ENCODE measurements around the gene DAPK2.
"Not testable (repeated sequence)": the region's sequence is repeated elsewhere in the genome, so short reads cannot be mapped to it uniquely, and the experiment has no call there.

Gene DAPK2

GRCh38 chr15:63974021-63974420 is 72.3 kb downstream of the DAPK2 start:
- DNase-seq (ENCODE audit: low read depth in 2 of 2), result no peak

GRCh38 chr15:63973212-63974009 is 72.9 kb downstream of the DAPK2 start:
- no peak for DNase-seq (ENCODE audit: low read depth in 2 of 2)

DNA sequence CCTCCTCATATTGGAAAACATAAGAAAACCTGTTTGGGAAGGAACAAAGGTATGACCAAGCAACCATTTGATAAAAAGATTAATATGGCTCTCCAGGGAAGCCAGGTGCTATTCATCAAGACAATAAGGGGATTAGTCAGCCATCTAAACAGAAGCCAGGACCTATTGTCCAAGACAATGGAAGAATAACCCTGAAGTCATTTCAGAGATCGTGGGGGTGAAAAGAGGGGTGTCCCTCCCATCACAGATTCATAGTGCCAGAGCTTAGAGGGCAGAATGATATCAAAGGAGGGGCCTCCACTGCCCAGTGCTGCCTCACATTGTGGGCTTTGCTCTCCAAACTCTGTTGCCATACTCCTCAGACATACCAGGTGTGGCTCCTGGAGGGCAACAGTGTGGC is 73.5 kb downstream of the DAPK2 start:
- no peak for DNase-seq (ENCODE audit: low read depth in 2 of 2)

DNA sequence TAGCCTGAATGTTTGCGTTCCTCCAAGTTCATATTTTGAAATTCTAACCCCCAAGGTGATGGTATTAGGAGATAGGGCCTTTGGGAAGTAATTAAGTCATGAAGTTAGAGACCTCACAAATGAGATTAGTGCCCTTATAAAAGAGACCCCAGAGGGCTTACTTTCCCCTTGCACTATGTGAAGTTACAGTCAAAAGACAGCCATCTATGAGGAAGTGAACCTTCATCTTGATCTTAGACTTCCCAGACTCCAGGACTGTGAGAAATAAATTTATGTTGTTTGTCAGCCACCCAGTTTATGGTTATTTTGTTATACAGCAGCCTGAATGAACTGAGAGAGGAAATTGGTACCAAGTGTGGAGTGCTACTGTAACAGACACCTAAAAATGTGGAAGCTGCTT is 74.4 kb downstream of the DAPK2 start:
- DNase-seq (ENCODE audit: low read depth in 2 of 2), result no peak

- peak; percentile 31 to 51 for DNase-seq (ENCODE audit: low read depth in 2 of 2)
These were observed 74.9 kb downstream of the DAPK2 start for GRCh38 chr15:63971427-63971805.

DNA sequence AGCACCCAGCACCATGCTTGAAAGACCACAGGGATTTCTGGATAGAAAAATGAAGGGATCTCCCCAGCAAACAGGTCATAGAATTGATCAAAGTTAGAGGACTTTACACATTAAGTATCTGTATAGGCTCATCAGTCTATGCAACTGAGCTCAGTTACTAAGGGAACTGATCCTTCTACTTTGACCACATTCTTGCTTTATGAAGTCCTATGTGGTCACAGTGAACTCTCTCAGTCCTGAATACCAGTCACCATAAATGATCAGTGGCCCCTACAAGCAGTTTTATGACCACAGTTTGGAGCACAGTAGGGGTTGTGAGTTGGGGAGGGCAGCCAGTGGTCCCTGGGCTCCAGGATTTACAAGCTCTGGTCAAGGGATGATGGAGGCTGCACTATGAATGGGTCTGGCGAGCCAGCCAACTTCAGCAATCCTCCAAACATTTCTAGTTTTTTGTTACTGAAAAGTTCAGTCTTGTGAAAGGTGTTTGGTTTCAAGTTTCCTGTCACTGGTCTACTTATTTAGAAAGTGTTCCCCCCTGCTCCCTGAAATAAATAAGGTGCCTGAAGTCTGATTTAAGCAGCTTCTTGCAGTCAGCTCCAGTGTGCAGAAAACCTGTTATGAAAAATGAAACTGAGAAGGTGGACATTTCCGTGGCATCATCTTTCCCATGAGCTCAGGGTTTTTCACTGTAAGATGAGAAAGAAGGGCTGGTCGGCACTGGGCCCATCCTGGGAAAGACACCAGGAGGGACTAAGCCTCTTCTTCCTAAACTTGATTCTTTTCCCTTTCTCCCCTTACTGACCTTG is 75.5 kb downstream of the DAPK2 start:
- peak; percentile 10 to 14 for DNase-seq (ENCODE audit: low read depth in 2 of 2)

- DNase-seq (ENCODE audit: low read depth in 2 of 2), result no peak
These were observed 76.4 kb downstream of the DAPK2 start for GRCh38 chr15:63969652-63970421.

- DNase-seq (ENCODE audit: low read depth in 2 of 2), result no peak
These were observed 77.6 kb downstream of the DAPK2 start for GRCh38 chr15:63968700-63969099.

GRCh38 chr15:63968122-63968524 is 78.2 kb downstream of the DAPK2 start:
- DNase-seq (ENCODE audit: low read depth in 2 of 2), result no peak

DNA sequence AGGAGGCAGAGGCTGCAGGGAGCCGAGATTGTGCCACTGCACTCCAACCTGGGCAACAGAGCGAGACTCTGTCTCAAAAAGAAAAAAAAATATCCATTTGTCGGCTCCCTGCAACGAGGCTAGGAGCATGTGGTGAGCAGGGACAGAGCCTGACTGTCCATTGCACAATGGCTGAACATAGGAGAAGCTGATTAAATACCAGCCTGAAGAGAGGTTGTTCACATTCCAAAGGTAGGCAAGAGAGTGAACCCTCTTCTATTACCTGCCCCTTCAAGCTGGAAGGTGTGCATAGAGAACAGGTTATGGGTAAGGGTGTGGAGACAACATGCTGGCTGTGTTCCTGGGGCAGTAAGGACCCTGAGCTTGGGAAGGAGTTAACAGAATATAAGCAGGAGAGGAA is 78.7 kb downstream of the DAPK2 start:
- DNase-seq (ENCODE audit: low read depth in 2 of 2), result no peak

GRCh38 chr15:63962947-63963721 is 83.2 kb downstream of the DAPK2 start:
- DNase-seq (ENCODE audit: low read depth in 2 of 2), result not testable (repeated sequence)

DNA sequence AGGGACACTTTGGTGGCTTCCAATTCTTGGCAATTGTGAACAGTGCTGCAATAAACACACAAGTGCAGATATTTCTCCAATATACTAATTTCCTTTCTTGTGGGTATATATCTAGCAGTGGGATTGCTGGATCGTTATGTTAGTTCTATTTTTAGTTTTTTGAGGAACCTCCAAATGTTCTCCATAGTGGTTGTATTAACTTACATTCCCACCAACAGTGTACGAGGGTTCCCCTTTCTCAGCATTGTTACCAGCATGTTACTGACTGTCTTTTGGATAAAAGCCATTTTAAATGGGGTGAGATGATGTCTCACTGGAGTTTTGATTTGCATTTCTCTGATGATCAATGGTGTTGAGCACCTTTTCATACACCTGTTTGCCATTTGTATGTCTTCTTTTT is 92.8 kb downstream of the DAPK2 start:
- DNase-seq (ENCODE audit: low read depth in 2 of 2), result no peak

GRCh38 chr15:63950911-63951481 is 95.3 kb downstream of the DAPK2 start:
- DNase-seq (ENCODE audit: low read depth in 2 of 2), result no peak

- DNase-seq (ENCODE audit: low read depth in 2 of 2), result no peak
These were observed 97.3 kb downstream of the DAPK2 start for GRCh38 chr15:63948971-63949370.

GRCh38 chr15:63948436-63948835 is 97.8 kb downstream of the DAPK2 start:
- DNase-seq (ENCODE audit: low read depth in 2 of 2), result no peak

DNA sequence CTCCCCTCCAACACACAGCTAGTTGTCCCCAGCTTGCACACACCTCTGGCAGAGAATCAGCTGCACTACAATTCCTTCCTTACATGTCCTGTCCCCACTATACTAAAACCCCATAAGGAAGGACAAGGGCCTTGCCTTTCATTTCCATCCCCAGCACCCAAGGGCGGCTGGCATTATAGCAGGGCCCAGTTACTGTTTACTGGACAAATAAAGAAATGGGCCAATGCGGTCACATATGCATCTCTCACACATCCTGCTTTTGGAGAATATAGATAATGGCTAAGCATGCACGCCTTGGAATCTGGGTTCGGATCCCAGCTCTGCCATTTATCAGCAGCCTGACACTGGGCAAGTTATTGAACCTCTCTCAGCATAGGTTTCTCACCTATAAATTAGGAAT is 99.1 kb downstream of the DAPK2 start:
- no peak for DNase-seq (ENCODE audit: low read depth in 2 of 2)

DNA sequence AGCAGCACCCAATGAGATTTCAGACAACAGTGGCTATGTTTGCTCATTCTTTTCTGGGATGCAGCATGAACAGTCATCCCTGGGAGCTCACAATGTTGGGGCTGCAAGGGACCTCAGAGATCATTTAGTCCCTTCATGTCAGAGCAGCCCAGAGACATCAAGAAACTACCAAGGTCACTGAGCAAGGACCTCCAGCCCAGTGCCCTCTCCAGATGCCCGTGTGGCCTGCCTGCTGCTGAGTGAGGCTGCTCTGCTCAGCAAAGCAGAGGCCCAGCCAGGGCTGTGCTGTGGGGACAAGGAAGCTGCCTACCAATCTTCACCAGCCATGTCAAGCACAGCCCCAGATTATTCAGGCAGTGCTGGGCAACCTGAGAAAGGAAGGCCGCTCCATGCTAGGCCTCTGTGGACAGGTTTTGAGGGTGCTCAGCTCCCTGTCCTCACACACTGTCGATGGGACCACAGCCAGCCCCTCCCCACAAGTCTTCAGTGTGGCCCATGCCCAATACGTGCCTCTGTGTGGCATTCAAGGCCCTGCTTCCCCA is 99.7 kb downstream of the DAPK2 start:
- no peak for DNase-seq (ENCODE audit: low read depth in 2 of 2)

DNA sequence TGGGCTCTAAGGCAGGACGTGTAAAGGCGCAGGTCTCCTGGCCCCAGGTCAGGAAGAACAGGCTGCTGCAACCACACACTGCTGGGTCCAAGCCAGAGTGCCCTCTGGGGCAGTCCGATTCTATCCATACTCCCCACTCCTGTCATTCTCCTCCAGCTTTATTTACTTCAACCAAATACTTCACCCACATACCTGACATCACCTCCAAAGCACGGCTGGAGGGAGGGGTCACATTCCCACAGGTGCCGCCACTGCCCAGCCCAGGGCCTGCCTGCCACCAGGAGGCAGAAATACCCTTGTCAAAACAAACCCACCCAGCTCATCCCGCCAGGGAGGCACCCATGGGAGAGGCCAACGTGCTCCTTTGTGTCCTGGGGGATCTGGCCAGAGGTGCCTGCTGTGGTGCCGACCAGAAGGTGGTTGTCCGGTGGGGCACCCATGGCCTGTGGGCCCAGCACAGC is 100.4 kb downstream of the DAPK2 start:
- no peak for DNase-seq (ENCODE audit: low read depth in 2 of 2)

- peak; percentile 32 to 67 for DNase-seq (ENCODE audit: low read depth in 2 of 2)
These were observed 101.1 kb downstream of the DAPK2 start for GRCh38 chr15:63945007-63945788.

DNA sequence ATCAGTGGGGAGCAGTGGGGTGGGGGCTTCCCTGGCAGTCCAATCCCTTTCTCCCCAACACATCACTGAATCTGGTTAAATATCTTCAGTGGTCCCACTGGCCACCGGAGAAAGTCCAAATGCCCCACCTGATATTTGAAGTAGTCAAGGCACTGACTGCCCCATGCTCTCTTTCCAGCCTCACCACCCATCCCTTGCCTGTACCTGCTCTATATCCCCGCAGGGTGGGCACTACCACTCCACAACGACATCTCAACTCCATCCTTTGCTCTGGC is 101.7 kb downstream of the DAPK2 start:
- no peak for DNase-seq (ENCODE audit: low read depth in 2 of 2)

All from stimulated activated CD4-positive, alpha-beta T cell treated with anti-CD3 and anti-CD28 coated beads, Interleukin-15, amount 100 ng/mL, for 48 hours (primary cell).